GM18498 (cell line): ENCODE results near the gene TTC12.

Source experiments
- ATAC-seq: cut with Tn5 transposase; IDR thresholded peaks from one replicate; pipeline ENCODE4 v1.9.1; 2021; ENCODE audit warnings: mild to moderate bottlenecking, moderate library complexity; ENCODE audit not compliant: unreplicated experiment

TTC12 gene

DNA sequence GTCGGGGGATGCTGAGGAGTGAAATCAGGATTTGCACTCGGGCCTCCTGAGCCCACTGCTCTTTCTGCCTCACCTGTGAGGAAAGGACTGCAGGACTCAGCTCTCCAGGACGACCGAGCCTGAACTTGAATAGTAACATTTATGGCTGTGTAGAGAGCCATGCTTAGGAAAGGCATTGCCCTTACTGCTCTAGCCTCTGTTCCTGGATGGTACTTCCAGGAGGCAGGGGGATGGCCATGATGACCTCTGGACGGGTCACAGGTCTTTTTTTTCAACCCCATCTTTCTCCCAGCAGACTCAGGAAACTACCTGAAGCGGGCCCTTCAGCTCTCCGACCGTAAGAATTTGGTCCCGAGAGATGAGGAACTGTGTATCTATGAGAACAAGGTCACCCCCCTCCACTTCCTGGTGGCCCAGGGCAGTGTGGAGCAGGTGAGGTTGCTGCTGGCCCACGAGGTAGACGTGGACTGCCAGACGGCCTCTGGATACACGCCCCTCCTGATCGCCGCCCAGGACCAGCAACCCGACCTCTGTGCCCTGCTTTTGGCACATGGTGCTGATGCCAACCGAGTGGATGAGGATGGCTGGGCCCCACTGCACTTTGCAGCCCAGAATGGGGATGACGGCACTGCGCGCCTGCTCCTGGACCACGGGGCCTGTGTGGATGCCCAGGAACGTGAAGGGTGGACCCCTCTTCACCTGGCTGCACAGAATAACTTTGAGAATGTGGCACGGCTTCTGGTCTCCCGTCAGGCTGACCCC, 84.5 kb downstream of the TTC12 start:
- ATAC-seq = no peak

DNA sequence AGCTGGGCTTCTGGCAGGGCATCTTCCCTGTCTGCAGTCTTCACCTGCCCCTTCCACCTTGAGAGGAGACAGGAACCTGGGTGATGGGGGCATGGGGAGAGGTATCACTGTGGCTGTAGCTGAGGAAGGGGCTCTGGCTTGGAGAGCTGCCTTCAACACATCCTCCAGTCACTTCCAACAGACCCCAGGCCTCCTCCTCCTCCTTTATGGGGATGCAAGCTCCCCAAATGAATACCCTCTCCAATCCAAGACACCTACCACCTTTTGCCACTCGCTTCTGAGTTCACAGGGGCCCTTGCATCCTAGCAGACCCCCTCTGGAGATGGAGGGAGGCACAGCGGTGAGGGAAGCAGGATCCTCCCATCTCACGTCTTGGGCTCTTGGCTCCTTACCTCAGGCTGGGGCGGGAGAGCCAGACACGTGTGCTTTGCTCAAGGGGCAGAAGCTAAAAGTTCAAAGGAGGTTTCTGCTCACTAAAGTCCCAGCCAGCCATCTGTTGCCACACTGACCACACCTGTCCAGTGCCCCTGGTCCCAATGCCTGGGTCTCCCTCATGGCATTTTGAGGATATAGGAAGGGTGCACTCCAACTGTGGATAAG, 86.3 kb downstream of the TTC12 start:
- ATAC-seq = no peak

DNA sequence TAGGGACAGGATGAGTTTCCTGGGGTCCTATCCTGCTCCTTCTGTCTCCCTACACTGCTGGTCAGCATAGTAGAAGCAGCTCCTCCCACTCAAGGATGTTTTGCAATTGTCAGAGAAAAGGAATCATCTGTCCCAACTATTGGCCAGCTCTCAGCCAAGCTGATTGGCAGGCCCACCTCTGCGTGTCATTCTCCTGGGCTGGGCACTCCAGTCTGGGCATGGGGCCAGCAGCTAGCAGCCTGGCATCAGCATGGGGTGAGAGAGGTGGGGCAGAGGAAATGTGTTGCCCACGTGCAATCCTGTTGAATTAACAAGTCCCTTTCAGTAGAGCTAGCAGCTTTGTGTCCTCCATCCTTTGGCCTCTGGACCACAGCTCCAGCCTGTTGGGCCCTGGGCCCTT, 87.3 kb downstream of the TTC12 start:
- ATAC-seq = no peak

DNA sequence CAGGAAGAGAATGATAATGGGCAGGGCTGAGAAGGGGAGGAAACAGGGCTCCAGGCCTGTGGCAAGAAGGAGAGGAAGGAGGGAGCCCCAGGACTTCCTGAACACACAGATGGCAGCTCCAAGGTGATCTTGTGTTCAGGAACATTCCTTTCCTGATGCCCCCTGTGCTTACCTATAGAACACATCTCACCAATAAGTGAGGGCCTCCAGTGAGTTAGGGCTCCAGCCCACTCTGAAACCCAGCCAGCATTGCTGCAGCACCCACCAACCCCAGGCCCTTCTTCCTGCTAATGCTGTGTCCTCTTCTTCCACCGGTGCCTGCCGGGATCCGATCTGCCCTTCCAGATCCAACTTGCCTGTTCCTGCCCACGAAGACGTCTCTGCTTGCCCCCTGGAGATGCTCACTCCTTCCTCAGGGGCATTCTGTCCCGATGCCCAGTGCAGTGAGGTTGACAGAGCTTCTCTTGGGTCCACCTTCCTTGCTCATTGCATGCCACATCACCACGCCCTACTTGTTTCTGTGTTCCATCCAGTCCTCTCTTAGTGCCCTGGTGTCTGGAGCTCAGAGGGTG, 90.6 kb downstream of the TTC12 start:
- ATAC-seq = no peak

DNA sequence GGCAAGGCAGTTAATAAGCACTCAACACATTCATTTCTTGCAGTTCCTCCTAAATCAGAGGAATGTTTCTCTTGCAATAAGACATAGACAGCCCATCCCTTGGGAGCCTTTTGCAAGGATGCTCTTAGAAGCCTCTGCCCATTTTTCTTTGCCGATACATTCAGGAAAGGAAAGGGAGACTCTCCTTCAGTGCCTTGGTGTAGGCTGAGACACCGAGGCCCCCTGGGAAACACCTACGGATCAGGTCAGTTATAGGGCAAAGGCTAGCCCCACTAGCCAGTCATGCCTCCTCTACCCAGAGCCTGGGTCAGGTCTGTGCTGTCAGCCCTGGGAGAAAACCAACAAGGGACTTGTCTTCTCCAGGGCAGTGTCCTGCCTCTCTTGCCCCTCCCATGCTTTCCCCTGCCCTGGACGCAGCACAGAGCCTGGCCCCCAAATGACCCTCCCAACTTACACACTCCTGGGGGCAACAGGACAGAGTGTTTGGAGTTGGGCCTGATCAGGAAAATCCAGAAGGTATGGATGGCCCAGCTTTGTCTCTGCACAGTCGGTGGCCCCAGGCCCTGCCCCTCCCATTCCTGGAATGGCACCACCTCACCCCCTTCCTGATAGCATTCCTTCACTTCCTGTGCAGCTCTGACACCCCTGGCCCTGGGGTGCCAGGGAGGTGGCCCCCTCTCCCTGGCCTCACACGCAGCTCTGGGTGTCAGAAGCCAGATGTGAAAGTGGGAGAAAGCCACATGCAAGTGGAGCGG, 91.5 kb downstream of the TTC12 start:
- no peak for ATAC-seq

DNA sequence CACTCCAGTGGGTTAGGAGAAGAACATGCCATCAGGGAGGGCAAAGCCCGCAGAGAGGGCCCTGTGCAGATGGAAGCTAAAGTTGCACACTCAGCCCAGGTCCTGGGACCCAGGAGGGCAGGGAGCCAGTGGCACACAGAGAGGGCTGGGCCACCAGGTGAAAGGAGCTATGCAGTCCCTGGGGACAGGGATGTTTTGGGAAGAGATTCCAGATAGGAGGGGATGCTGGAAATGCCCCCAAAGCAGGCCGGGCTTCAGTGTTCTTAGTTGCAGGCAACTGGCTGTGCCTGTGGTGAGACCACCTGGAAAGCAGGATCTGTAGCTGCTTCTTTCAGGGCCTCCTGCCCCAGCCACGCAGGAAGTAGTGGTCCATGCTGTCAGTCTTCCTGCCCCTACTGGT, 92.8 kb downstream of the TTC12 start:
- no peak for ATAC-seq

DNA sequence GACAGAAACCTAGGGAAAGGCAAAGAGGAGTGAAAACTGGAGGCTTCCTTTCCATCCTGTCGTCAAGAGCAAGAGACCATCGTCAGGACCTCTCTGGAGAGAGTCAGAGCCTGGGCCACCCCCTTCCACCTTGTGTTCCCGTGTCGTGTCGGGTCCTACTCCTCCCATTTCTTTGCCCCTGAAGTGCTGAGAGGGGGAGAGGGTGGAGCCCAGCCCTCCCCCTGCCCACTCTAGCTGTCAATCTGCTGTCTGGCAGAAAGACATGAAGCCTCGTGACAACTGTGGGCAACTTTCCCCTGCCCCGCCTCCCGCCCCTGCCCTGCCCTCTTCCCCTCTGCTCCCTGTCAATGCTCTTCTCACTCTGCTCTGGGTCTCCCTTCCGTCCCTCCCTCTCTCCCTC, 93.8 kb downstream of the TTC12 start:
- no peak for ATAC-seq

DNA sequence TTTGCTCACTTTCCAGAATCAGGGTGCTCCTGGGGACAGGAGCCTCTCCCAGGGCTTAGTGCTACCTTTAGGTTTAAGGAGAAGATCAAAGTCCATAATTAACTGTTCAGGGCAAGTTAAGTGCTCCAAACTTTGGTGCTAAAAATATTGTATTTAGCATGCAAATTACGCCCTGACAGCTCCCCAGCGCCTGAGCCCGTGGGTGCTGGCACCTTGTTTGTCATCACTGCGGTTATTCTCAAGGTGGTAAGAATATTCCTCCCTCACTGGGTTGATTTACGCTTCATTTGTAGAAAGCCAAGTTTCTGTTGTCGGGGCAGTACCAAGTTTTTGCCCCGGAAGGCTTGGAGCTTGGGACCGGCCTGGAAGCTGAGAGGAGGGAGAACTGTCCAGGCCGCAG, 94.5 kb downstream of the TTC12 start:
- ATAC-seq = no peak

DNA sequence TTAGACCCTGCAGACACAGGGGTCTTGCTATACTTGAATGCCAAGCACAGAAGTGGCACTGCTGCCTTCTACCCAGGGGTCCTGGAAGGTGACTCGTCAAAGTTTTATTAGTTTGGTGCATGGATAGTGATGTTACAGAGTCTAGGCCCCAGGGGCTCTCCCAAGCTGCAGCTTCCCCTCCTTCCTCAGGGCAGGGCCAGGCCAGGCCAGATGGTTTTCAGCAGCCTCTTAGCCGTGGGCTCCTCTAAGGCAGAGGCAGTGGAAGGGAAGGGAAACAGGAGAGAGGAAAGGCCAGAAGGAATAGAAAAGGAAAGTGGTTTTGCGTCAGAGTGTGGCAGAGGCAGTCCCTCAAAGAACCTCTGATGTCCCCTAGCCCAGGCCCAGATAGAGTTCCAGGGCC, 95.1 kb downstream of the TTC12 start:
- ATAC-seq = no peak

DNA sequence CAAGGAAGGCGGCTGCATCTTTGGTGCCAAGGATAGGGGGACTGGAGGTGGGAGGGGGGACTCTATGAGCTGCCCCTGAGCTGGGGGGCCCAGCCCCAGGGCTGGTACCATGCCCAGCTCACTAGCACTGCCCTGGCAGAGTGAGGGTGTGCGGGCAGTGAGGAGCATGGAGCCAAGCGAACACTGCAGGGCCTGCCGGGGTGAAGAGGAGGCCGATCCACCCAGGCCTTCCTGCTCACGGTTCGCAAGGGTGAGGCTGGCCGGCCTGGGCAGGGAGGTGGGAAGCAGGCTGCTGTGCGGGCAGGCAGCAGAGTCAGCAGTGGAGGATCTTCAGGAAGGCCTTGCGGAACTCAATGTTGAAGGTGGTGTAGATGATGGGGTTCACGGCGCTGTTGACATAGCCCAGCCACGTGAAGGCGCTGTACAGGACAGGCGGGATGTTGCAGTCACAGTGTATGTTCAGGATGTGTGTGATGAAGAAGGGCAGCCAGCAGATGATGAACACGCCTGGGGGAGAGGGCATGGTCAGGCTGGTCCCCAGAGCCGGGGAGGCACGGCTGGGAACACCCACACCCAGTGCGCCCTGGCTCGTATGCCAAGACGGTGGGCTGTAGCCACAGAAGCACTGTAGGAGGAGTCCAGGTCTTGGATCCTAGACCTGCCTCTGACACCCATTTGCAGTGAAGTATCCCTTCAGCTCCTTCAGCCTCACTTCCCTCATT, 96.2 kb downstream of the TTC12 start:
- no peak for ATAC-seq

DNA sequence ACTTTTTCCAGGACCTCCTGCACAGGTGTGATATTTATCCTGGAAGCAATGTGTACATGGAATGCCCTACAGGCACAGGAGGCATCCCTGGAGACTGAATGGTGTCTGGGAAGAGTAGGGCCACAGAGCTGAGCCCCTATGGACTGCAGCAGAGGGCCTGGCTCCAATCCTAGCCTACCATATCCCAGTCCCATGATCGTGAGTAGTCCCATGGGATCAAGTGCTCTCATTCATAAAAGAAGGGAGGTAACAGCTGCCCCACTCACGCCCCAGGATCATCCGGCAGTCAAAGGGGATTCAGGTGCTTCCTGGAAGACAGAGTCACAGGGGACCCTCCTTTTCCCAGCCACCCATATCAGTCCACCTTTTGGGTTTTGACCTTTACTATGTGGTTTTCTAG, 97.2 kb downstream of the TTC12 start:
- no peak for ATAC-seq

DNA sequence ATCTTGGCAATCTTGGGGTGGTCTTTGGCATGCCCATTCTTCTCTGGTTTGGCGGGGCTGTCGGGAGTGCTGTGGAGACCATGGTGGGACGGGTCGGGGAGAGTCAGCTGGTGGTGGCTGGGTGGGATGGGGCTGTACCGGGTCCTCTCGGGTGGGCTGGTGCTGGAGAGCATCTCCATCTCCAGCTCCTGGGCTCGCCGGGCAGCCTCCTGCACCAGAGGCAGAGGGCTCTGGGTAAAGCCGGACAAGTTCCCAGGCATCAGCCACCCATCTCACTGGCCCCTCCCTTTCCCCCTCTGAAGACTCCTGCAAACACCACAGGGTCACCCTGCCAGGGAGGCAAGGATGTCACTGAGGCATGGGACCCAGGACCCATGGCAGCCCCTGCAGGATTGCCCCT, 98.3 kb downstream of the TTC12 start:
- no peak for ATAC-seq

DNA sequence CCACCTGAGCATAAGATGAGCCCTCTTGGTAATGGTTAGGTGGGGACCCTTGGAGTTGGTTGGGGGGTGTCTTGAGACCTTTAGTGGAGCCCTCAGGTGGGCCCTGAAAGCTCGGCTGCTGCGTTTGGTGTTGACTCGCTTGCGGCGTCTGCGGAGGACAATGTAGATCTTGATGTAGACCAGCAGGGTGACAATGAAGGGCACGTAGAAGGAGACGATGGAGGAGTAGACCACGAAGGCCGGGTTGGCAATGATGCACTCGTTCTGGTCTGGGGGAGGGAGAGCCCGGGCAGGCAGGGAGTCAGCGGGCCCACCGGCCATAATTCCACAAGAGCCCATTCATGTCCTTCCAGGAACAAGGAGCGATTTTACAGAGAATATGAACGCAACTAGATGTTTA, 101.0 kb downstream of the TTC12 start:
- no peak for ATAC-seq
